SU-DHL-6 (cell line): Measurements from ENCODE around the gene PSMD3.

Source experiments
- CTCF ChIP-seq: fragments of 200-600 bp; sonication (generic); IDR thresholded peaks from one replicate; pipeline ENCODE4 v1.5.1; 2017; ENCODE audit warnings: antibody characterized with exemption, mild to moderate bottlenecking, low read length, moderate library complexity; ENCODE audit not compliant: insufficient read depth, poor library complexity, severe bottlenecking
- EZH2phosphoT487 ChIP-seq: fragments of 200-600 bp; sonication (generic), shearing (Covaris generic); conservative IDR thresholded peaks from 2 replicates; pipeline ENCODE4 v1.6.1; 2018; ENCODE audit warnings: mild to moderate bottlenecking, antibody characterized with exemption, low read length, moderate library complexity, mixed read lengths

DNA sequence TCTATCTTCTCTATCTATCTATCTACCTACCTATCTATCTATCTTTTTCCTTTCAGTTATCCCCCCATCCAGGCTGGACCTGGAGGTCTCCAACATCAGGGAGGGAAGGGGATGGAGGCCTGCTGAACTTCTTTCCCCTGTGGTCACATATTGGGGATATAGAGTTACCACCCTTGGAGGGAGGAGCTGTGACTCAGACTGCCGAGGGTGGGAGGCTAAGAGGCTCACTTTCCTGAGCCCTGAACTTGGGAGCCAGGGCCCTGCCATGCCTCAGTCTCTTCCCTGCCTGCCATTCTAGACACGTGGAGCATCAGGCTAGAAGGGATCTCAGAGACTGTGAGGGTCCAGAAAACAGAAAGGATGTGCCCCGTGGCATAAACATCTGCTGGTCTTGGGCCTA, 44.7 kb upstream of the PSMD3 start:
- TF ChIP-seq CTCF (no peak), EZH2phosphoT487 (no peak)
